HG03558 (cell line): ENCODE results near the gene FANCM.
"Not testable (repeated sequence)": the region's sequence is repeated elsewhere in the genome, so short reads cannot be mapped to it uniquely, and the experiment has no call there.

Experiments used
- ATAC-seq: cut with Tn5 transposase; IDR thresholded peaks from one replicate; pipeline ENCODE4 v1.9.1; 2021; ENCODE audit warnings: moderate number of reproducible peaks; ENCODE audit not compliant: unreplicated experiment; ENCODE audit errors: extremely low read depth

FANCM gene

GRCh38 chr14:45213716-45214115, 78.0 kb downstream of the FANCM start:
- not testable (repeated sequence) for ATAC-seq

- not testable (repeated sequence) for ATAC-seq
These were observed 78.6 kb downstream of the FANCM start for GRCh38 chr14:45214341-45214740.

- no peak for ATAC-seq
These were observed 86.9 kb downstream of the FANCM start for GRCh38 chr14:45222485-45223262.

GRCh38 chr14:45227566-45227965, 91.8 kb downstream of the FANCM start:
- no peak for ATAC-seq

- ATAC-seq = no peak
These were observed 103.3 kb downstream of the FANCM start for GRCh38 chr14:45238988-45239387.

GRCh38 chr14:45242706-45243105, 107.0 kb downstream of the FANCM start:
- ATAC-seq = no peak

GRCh38 chr14:45246151-45246550, 110.4 kb downstream of the FANCM start:
- ATAC-seq = no peak

GRCh38 chr14:45246691-45247090, 111.0 kb downstream of the FANCM start:
- no peak for ATAC-seq

GRCh38 chr14:45247427-45247826, 111.7 kb downstream of the FANCM start:
- ATAC-seq = no peak

- no peak for ATAC-seq
These were observed 114.3 kb downstream of the FANCM start for GRCh38 chr14:45249856-45250575.
